Body of pancreas (tissue), 4 donors: ENCODE results near the gene ARL6IP4. TPM values are rescaled to one million over a fixed set of nuclear protein-coding genes. Genes with fewer than 3 reads are reported as not detected.

ENCODE experiments used
- ATAC-seq: fragments of 150-250 bp; one replicate; pipeline ENCODE4 v1.9.1; 2016
- DNase-seq, 4 donors: peaks; one replicate each; pipeline ENCODE4 v3.0.0-alpha.2; 2019
- H3K27ac ChIP-seq, 4 donors: fragments of 200-600 bp; sonication (generic); 1 replicate in 3 of 4; 2 replicates in 1 of 4; pipeline versions ENCODE4 v1.5.1 to v1.6.1; 2016 to 2019; ENCODE audit warnings: mild to moderate bottlenecking in 1 of 4, mixed read lengths in 1 of 4, moderate library complexity in 1 of 4
- H3K27me3 ChIP-seq, 2 donors: fragments of 200-600 bp; sonication (generic); one replicate each; pipeline ENCODE4 v1.6.0; 2016; ENCODE audit warnings: mild to moderate bottlenecking in 1 of 2
- H3K36me3 ChIP-seq, 2 donors: fragments of 200-600 bp; sonication (generic); replicated peaks in 1 of 2; 2 replicates each; pipeline ENCODE4 v1.5.1; 2016; ENCODE audit warnings: low read depth in 2 of 2; ENCODE audit not compliant: insufficient read depth in 1 of 2
- H3K4me1 ChIP-seq: fragments of 200-600 bp; sonication (generic); one replicate; pipeline ENCODE4 v1.6.0; 2016
- H3K4me3 ChIP-seq, 2 donors: fragments of 200-600 bp; sonication (generic); 1 replicate in 1 of 2; 2 replicates in 1 of 2; pipeline ENCODE4 v1.5.1; 2016 to 2019
- H3K9me3 ChIP-seq, 3 donors: fragments of 200-600 bp; sonication (generic); 1 replicate in 2 of 3; 2 replicates in 1 of 3; pipeline ENCODE4 v1.5.1; 2016
- POLR2A ChIP-seq, 3 donors: fragments of 450-650 bp; IDR thresholded peaks; one replicate each; pipeline ENCODE4 v1.6.1; 2016; ENCODE audit warnings: antibody characterized with exemption in 3 of 3, mild to moderate bottlenecking in 2 of 3
- WGBS, 2 donors: methylation state at CpG; one replicate each; pipeline ENCODE4 v1.1.5; 2017; 5-methylcytosine and 5-hydroxymethylcytosine counted together
- intact Hi-C: fragments of 100-400 bp; cut with DNase I; formaldehyde crosslinking; loops from one replicate; pipeline ENCODE4 v1.15.1; 2023
- total RNA-seq, 2 donors: library from RNA; depleted of rRNA; stranded (reverse); fragments of >200 nt; gene quantifications; one replicate each; pipeline ENCODE4 v1.1.0, GENCODE V29; 2016
- TF ChIP-seq, protein P1 (sequence below), 7 experiments: fragments of 450-650 bp in 4 of 7; fragments of 200-600 bp in 3 of 7; sonication (generic) in 3 of 7; IDR thresholded peaks; one replicate each; pipeline ENCODE4 v1.5.1; 2016 to 2019; ENCODE audit warnings: antibody characterized with exemption in 7 of 7

The ARL6IP4 gene
- 100 to 1,000 TPM; 215 to 237 TPM for total RNA-seq

DNA sequence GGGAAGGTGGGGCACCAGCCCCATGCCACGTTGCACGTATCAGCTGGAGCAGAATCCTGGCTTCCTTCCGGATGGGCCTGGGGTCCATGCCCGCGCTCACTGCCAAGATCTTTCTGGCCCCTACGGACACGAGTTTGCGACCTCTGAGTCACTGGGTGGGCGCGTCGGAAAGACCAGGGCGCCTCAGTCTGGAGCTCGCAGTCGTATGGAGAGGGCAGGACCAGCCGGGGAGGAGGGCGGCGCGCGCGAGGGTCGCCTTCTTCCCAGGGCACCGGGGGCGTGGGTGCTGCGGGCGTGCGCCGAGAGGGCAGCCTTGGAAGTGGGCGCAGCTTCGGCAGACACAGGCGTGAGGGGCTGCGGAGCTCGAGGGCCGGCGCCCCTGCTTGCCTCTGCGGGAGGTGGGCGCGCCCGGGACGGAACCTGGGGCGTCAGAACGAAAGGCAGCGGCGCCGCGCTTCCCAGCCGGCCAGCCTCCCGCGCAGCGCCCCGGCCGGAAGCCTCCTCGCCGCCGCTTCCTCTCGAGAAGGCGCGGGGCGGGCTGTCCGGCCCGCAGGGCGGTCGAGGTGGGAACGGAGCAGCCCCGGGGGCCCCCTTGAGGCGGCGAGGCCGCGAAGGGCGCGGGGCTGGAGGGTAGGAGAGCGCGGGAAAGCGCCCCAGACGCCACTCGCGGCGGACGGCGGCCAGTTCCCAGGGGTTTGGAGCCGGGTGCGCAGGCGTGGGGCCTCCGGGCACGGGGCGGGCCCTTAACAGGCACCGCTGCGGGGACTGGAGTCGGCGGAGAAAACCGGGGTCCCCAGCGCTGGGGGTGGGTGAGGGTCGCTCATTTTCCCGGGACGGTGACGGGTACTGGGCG, at the start of gene ARL6IP4:
ARL6IP4 (plus strand) TSS at position 499 of the 853 bp plus-strand sequence. CDS start 459 bp downstream, outside the sequence.
- ATAC-seq (peak; percentile 78), DNase-seq (peak; percentile 56 to 73 (median 64))
- H3K27me3 ChIP-seq = no peaks in the 10 kb centered on the region
- peak; percentile 38 to 62 (median 47) for TF ChIP-seq POLR2A (IDR thresholded peaks at IDR 0.05)
- TF ChIP-seq, protein P1, sequence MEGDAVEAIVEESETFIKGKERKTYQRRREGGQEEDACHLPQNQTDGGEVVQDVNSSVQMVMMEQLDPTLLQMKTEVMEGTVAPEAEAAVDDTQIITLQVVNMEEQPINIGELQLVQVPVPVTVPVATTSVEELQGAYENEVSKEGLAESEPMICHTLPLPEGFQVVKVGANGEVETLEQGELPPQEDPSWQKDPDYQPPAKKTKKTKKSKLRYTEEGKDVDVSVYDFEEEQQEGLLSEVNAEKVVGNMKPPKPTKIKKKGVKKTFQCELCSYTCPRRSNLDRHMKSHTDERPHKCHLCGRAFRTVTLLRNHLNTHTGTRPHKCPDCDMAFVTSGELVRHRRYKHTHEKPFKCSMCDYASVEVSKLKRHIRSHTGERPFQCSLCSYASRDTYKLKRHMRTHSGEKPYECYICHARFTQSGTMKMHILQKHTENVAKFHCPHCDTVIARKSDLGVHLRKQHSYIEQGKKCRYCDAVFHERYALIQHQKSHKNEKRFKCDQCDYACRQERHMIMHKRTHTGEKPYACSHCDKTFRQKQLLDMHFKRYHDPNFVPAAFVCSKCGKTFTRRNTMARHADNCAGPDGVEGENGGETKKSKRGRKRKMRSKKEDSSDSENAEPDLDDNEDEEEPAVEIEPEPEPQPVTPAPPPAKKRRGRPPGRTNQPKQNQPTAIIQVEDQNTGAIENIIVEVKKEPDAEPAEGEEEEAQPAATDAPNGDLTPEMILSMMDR (IDR thresholded peaks at IDR 0.05) = peak in 2 of 7 experiments; percentile 7 to 11
- intact Hi-C loops = no loop called here
- peak within 1 kb of the TSS; percentile 69 to 84 for H3K4me3 ChIP-seq
- H3K27ac ChIP-seq = peak within 1 kb of the TSS; percentile 40 to 86 (median 66)
- H3K9me3 ChIP-seq = no peaks in the 10 kb centered on the region
- H3K4me1 ChIP-seq = peaks cover 91% of the 10 kb centered on the region
- no peaks in the 10 kb centered on the region for H3K36me3 ChIP-seq
- 0 to 1% methylated on average over 7 to 94 of the region's 96 CpGs for WGBS, 2 donors

DNA sequence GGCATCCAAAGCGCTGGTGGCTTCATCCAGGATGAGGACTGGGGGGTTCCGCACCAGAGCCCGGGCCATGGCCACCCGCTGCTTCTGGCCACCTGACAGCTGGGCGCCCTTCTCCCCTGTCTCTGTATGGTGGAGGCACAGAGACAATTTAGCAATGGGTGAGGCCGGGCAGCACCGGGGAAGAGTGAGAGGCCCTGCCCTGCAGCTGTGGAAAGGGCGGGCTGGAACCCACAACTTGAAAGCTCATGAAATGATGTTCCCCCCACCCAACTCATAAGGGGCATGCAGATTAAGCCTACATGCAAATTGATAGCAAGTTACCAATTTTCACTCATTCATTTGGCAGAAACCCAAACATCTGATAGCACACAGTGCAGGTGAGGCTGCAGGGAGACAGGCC, 48.3 kb upstream of the ARL6IP4 start:
- Histone ChIP-seq H3K27me3 (no peaks in the 10 kb centered on the region), H3K4me3 (no peak overlapping the region), H3K36me3 (no peaks in the 10 kb centered on the region), H3K9me3 (no peaks in the 10 kb centered on the region), H3K4me1 (no peaks in the 10 kb centered on the region), H3K27ac (no peak overlapping the region)
- intact Hi-C loops = no loop called here
- no peak for ATAC-seq
- TF ChIP-seq, protein P1 (IDR thresholded peaks at IDR 0.05) = no peak
- no peak for TF ChIP-seq POLR2A (IDR thresholded peaks at IDR 0.05)
- 90 to 94% methylated on average over 2 to 8 of the region's 8 CpGs for WGBS, 2 donors
- DNase-seq = no peak

DNA sequence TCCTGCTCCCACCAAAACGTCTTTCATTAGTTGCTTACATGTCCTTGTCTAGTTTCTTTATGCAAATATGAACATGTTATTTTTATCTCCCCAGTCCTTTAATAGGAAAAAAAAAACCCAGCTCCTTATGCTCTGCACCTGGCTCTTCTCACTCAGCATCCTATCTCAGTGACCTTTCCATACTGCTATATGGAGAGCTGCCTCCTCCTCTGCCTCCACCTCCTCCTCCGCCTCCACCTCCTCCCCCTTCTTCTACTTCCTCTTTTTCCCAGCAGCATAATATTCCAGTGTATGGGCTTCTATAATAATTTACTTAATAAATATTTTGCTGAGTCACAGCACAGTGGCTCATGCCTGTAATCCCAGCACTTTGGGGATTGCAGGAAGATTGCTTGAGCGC, 45.8 kb upstream of the ARL6IP4 start:
- H3K4me3 ChIP-seq = no peak overlapping the region
- no peaks in the 10 kb centered on the region for H3K36me3 ChIP-seq
- no peak overlapping the region for H3K27ac ChIP-seq
- no peaks in the 10 kb centered on the region for H3K27me3 ChIP-seq
- intact Hi-C loops = no loop called here
- 62 to 66% methylated on average over 3 of the region's 3 CpGs for WGBS, 2 donors
- TF ChIP-seq, protein P1 (IDR thresholded peaks at IDR 0.05) = no peak
- no peak for TF ChIP-seq POLR2A (IDR thresholded peaks at IDR 0.05)
- ATAC-seq (no peak), DNase-seq (no peak)
- no peaks in the 10 kb centered on the region for H3K9me3 ChIP-seq
- no peaks in the 10 kb centered on the region for H3K4me1 ChIP-seq

DNA sequence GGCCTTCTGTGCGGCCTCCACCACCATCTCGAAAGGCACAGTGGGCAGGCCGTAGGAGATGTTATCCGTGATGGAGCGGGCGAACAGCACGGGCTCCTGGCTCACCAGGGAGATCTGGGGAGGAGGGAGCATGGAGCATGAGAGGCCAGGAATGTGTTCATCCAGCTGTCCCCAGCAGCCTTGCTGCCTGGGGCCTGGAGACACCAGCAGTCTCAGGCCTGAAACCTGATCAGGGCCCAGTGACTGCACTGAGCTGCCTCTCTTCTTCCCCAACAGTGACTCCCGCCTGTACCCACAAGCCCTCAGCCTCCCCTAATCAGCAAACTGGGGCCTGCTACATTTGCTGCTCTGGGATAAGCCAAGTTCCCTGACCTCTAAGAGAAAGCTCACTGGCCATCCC, 45.2 kb upstream of the ARL6IP4 start:
- ATAC-seq = no peak
- H3K4me1 ChIP-seq = no peaks in the 10 kb centered on the region
- no peaks in the 10 kb centered on the region for H3K27me3 ChIP-seq
- intact Hi-C loops = no loop called here
- H3K4me3 ChIP-seq = no peak overlapping the region
- no peaks in the 10 kb centered on the region for H3K9me3 ChIP-seq
- DNase-seq = no peak
- no peak for TF ChIP-seq POLR2A (IDR thresholded peaks at IDR 0.05)
- TF ChIP-seq, protein P1 (IDR thresholded peaks at IDR 0.05) = no peak
- WGBS, 2 donors = 89 to 94% methylated on average over 8 of the region's 8 CpGs
- H3K36me3 ChIP-seq = no peaks in the 10 kb centered on the region
- no peak overlapping the region for H3K27ac ChIP-seq
